Neural crest cell (in vitro differentiated cells): Measurements from ENCODE around the gene ZG16. TPM values are rescaled to one million over a fixed set of nuclear protein-coding genes. Genes with fewer than 3 reads are reported as not detected.
"Not testable (repeated sequence)": the region's sequence is repeated elsewhere in the genome, so short reads cannot be mapped to it uniquely, and the experiment has no call there.

Experiments used
- DNase-seq: peaks from one replicate; pipeline ENCODE4 v3.0.0; 2021; ENCODE audit warnings: low read depth, mixed read lengths, low spot score
- H3K27ac Mint-ChIP-seq: one replicate; pipeline ENCODE4 v1.8.0; 2021; ENCODE audit warnings: mild to moderate bottlenecking, mixed read lengths; ENCODE audit not compliant: unreplicated experiment
- H3K27me3 Mint-ChIP-seq: 2 replicates; pipeline ENCODE4 v1.8.0; 2021; ENCODE audit warnings: low read depth, mild to moderate bottlenecking, mixed read lengths
- H3K36me3 Mint-ChIP-seq: 2 replicates; pipeline ENCODE4 v1.8.0; 2021; ENCODE audit warnings: low read depth, mild to moderate bottlenecking, mixed read lengths
- H3K4me1 Mint-ChIP-seq: 2 replicates; pipeline ENCODE4 v1.8.0; 2021; ENCODE audit warnings: mixed read lengths
- H3K4me3 Mint-ChIP-seq: one replicate; pipeline ENCODE4 v1.8.0; 2021; ENCODE audit warnings: mild to moderate bottlenecking, mixed read lengths
- H3K9me3 Mint-ChIP-seq: 2 replicates; pipeline ENCODE4 v1.8.0; 2021; ENCODE audit warnings: mixed read lengths
- total RNA-seq: library from RNA; stranded (reverse); gene quantifications from 2 replicates; pipeline ENCODE4 v1.2.1, GENCODE V29; 2021
- TF ChIP-seq, protein P1 (sequence below): fragments of 200-600 bp; sonication (generic); conservative IDR thresholded peaks from 2 replicates; pipeline ENCODE4 v1.5.0; 2021; ENCODE audit warnings: antibody characterized with exemption, mild to moderate bottlenecking

ZG16 gene
- total RNA-seq, 1 donor from 2014 or later = not detected

DNA sequence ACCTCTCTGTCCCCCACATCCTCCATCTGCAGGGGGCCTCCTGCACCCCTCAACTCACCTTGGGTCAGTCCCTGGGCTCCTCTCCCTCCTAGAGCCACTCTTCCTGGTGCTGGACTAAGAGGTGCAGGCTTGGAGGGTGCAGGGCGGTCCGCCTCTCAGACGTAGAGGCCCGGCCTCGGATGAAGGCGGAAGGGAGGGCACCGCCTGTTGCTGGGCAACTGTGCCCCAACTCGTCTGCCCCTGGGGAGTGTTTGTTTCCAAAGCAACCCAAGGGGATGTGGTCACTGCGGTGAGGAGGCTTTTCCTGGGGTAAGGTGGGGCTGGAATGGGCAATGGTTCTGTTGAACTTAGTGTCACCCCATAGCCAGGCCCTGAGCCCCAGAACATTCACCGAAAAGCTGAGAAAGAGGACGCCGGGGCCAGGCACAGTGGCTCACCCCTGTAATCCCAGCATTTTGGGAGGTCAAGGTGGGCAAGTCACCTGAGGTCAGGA, 32.2 kb upstream of the ZG16 start, which contains the start of gene C16orf54:
Gene C16orf54 (minus strand): TSS at position 138 of the 493 bp plus-strand sequence. CDS start 1,039 bp downstream, outside the sequence.
- no peak within 1 kb of the TSS for H3K27ac Mint-ChIP-seq

DNA sequence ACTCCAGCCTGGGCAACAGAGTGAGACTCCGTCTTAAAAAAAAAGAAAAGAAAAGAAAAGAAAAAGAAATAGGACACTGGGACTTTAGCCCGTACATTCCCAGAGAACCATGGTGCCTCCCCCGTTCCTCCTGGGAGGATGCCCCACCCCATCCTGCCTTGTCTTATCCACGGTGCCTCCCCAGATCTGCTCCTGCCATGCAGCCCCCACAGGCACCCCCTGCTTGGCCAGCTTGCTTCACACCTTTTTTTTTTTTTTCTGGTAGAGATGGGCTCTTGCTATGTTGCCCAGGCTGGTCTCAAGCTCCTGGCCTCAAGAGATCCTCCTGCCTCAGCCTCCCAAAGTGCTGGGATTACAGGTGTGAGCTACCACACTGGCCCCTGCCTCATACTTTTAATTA, 31.5 kb upstream of the ZG16 start:
- H3K4me1 Mint-ChIP-seq, DNase-seq, H3K27me3 Mint-ChIP-seq, H3K36me3 Mint-ChIP-seq, H3K27ac Mint-ChIP-seq, H3K9me3 Mint-ChIP-seq, H3K4me3 Mint-ChIP-seq: not testable (repeated sequence)

More for the DNA sequence above, 32.2 kb upstream of the ZG16 start, which contains the start of gene C16orf54:
- no peak within 1 kb of the TSS for H3K4me3 Mint-ChIP-seq
- DNase-seq = no peak
- no peaks in the 10 kb centered on the region for H3K27me3 Mint-ChIP-seq
- TF ChIP-seq, protein P1, sequence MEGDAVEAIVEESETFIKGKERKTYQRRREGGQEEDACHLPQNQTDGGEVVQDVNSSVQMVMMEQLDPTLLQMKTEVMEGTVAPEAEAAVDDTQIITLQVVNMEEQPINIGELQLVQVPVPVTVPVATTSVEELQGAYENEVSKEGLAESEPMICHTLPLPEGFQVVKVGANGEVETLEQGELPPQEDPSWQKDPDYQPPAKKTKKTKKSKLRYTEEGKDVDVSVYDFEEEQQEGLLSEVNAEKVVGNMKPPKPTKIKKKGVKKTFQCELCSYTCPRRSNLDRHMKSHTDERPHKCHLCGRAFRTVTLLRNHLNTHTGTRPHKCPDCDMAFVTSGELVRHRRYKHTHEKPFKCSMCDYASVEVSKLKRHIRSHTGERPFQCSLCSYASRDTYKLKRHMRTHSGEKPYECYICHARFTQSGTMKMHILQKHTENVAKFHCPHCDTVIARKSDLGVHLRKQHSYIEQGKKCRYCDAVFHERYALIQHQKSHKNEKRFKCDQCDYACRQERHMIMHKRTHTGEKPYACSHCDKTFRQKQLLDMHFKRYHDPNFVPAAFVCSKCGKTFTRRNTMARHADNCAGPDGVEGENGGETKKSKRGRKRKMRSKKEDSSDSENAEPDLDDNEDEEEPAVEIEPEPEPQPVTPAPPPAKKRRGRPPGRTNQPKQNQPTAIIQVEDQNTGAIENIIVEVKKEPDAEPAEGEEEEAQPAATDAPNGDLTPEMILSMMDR = no peak
- no peaks in the 10 kb centered on the region for H3K9me3 Mint-ChIP-seq
- H3K36me3 Mint-ChIP-seq = no peaks in the 10 kb centered on the region
- no peaks in the 10 kb centered on the region for H3K4me1 Mint-ChIP-seq

DNA sequence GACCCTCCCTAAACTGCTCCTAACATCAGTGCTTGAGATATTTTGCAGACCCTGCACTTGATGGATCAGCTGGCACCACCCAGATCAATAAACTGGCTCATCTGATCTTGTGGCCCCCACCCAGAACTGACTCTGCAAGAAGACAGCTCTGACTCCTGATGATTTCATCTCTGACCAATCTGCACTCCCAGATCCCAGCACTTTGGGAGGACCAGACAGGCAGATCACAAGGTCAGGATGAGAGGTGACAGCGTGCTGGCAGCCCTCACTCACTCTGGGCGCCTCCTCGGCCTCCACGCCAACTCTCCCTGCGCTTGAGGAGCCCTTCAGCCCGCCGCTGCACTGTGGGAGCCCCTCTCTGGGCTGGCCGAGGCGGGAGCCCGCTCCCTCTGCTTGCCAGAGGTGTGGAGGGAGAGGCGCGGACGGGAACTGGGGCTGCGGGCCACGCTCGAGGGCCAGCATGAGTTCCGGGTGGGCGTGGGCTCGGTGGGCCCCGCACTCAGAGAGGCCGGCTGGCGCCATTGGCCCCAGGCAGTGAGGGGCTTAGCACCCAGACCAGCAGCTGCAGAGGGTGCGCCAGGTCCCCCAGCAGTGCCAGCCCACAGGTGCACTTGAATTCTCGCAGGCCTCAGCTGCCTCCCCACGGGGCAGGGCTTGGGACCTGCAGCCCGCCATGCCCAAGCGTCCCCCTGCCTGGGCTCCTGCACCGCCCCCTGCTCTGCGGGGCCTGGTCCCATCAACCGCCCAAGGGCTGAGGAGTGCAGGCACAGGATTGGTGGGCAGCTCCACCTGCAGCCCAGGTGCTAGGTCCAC, 29.9 kb upstream of the ZG16 start:
- no peak overlapping the region for H3K4me3 Mint-ChIP-seq
- H3K27ac Mint-ChIP-seq = no peak overlapping the region
- no peak for DNase-seq
- TF ChIP-seq, protein P1 = no peak
- no peaks in the 10 kb centered on the region for H3K36me3 Mint-ChIP-seq
- H3K4me1 Mint-ChIP-seq = no peaks in the 10 kb centered on the region
- H3K27me3 Mint-ChIP-seq = no peaks in the 10 kb centered on the region
- no peaks in the 10 kb centered on the region for H3K9me3 Mint-ChIP-seq

DNA sequence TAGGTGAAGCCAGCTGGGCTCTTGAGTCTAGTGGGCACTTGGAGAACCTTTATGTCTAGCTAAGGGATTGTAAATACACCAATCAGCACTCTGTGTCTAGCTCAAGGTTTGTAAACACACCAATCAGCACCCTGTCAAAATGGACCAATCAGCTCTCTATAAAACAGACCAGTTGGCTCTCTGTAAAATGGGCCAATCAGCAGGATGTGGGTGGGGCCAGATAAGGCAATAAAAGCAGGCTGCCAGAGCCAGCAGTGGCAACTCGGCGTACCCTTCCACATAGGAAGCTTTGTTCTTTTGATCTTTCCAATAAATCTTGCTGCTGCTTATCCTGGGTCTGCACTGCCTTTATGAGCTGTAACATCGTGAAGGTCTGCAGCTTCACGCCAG, 29.3 kb upstream of the ZG16 start:
- H3K27ac Mint-ChIP-seq, H3K4me3 Mint-ChIP-seq, H3K36me3 Mint-ChIP-seq, H3K4me1 Mint-ChIP-seq, H3K27me3 Mint-ChIP-seq, DNase-seq, H3K9me3 Mint-ChIP-seq: not testable (repeated sequence)

DNA sequence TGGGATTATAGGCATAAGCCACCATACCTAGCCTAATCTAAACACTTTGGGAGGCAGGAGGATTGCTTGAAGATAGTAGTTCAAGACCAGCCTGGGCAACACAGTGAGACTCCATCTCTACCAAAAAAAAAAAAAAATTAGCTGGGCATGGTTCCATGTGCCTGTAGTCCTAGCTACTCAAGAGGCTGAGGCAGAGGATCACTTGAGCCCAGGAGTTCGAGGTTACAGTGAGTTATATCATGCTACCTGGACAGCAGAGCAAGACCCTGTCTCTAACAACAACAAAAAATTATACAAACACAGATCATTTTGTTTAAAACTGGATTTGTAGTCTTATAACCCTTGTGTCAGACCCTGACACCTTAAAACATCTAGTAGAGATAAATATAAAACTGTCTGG, 24.5 kb upstream of the ZG16 start:
- DNase-seq = no peak
- H3K4me3 Mint-ChIP-seq = no peak overlapping the region
- H3K36me3 Mint-ChIP-seq = no peaks in the 10 kb centered on the region
- H3K9me3 Mint-ChIP-seq = no peaks in the 10 kb centered on the region
- TF ChIP-seq, protein P1 = no peak
- H3K27me3 Mint-ChIP-seq = no peaks in the 10 kb centered on the region
- no peak overlapping the region for H3K27ac Mint-ChIP-seq
- H3K4me1 Mint-ChIP-seq = no peaks in the 10 kb centered on the region

DNA sequence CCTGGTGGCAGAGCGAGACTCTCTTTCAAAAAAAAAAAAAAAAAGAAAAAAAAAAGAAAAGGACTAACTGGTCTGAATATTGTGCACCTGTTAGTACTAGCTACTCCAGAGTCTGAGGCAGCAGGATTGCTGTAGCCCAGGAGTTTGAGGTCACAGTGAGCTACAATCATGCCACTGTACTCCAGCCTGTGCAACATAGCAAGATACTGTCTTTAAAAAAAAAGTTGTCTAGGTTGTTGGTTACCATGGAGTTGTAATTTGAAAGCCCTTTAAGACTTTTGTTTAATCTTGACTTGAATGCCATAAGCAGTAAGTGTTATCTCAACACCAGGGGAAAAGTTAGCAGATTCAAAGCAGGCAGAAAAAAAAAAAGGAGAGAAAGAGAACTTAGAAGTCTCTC, 21.4 kb upstream of the ZG16 start:
- no peak for DNase-seq
- H3K4me1 Mint-ChIP-seq = no peaks in the 10 kb centered on the region
- H3K9me3 Mint-ChIP-seq = no peaks in the 10 kb centered on the region
- H3K4me3 Mint-ChIP-seq = no peak overlapping the region
- TF ChIP-seq, protein P1 = no peak
- no peaks in the 10 kb centered on the region for H3K36me3 Mint-ChIP-seq
- H3K27me3 Mint-ChIP-seq = no peaks in the 10 kb centered on the region
- no peak overlapping the region for H3K27ac Mint-ChIP-seq

DNA sequence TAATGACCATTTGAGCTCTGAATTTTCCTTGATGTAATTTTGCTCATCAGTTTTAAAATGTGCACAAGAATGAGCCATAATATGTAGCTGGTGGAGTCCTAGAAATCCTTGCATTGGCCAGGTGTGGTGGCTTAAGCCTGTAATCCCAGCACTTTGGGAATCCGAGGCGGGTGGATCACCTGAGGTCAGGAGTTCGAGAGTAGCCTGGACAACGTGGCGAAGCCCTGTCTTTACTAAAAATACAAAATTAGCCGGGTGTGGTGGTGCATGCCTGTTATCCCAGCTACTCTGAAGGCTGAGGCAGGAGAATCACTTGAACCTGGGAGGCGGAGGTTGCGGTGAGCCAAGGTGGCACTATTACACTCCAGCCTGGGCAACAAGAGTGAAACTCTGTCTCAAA, 21.0 kb upstream of the ZG16 start:
- not testable (repeated sequence) for H3K27ac Mint-ChIP-seq, H3K27me3 Mint-ChIP-seq, H3K4me1 Mint-ChIP-seq, DNase-seq, H3K9me3 Mint-ChIP-seq, H3K36me3 Mint-ChIP-seq, H3K4me3 Mint-ChIP-seq
